H4 (cell line): ENCODE data around the gene NTSR1. TPM values are rescaled to one million over a fixed set of nuclear protein-coding genes. Genes with fewer than 3 reads are reported as not detected.

Experiments
- DNase-seq: peaks from one replicate; pipeline ENCODE4 v3.0.0-alpha.2; 2015; ENCODE audit warnings: low spot score
- total RNA-seq: library from RNA; depleted of rRNA; stranded (reverse); fragments of >200 nt; shearing (Covaris generic); gene quantifications from 2 replicates; pipeline ENCODE4 v1.2.3, GENCODE V29; 2014

The NTSR1 gene
- total RNA-seq, 1 experiment from 2014 or later, result not detected

DNA sequence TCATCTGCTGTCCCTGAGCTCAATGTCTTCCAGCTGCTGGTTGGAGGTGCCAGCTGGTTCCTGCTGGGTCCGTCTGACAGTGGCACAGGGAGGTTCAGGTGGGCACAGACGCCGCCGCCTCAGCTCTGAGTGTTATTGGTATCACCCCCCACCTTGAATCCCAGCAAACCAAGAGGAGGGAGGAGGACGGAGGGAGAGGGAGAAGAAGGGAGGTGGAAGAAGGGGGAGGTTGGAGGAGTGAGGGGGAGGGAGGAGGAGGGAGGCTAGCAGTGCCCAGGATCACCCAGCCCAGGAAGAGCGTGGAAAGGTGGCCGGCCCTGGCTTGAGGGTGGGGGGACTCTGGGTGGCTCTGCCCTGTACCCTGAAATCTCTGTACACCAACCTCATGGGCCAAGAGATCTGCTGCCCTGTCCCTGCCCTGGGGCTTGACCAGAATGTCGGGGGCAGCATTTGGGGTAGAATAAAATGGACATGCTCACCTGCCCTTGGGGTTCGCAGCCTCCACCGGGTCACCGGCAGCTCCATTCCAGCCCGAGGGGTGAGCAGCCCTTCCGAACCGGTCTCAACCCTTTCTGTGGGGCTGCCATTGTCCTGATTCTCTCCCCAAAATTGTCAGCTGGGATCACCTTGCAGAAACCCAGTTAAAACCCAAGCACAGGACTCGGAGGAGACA is 17.1 kb downstream of the NTSR1 start:
- DNase-seq, result no peak

GRCh38 chr20:62726276-62726675 is 17.6 kb downstream of the NTSR1 start:
- DNase-seq, result no peak

DNA sequence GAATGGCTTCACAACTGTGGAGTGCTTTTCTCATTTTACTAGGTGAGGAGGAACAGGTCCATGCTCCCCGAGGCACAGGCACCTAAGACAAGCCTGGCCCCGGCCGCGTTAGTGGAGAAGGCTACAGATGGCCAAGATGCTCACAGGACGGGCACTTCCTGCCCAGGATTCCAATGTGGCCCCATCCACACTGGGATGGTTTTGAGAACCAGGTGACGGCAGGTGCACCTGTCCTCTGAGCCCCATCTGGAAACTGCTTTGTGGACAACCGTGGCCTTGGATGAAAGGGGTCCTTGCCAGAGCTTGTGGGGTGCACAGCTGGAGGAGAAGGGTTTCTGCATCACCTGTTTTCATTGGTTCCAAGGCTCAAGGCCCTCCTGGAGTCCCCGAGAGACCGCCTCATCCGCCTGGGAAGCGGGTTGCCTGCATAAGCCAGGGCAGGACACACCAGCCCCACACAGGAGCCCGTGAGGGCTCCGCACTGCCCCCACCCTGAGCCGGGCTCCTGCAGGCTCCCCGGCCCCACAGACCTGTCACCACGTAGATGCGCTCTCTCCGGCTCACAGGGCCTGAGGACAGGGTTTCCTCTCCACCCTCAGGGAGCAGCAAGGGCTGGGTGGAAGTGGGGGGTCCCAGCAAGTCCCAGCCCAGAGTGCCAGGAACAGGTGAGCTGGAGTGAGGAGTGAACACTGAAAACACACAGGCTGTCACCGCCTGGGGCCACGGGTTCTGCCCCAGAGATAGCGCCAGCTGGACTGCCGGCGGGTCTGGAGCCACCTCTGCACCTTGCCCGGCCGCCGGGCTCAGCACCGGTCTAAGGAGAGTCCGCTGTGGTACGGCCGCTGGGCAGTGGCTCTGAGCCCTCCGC is 18.3 kb downstream of the NTSR1 start:
- no peak for DNase-seq

DNA sequence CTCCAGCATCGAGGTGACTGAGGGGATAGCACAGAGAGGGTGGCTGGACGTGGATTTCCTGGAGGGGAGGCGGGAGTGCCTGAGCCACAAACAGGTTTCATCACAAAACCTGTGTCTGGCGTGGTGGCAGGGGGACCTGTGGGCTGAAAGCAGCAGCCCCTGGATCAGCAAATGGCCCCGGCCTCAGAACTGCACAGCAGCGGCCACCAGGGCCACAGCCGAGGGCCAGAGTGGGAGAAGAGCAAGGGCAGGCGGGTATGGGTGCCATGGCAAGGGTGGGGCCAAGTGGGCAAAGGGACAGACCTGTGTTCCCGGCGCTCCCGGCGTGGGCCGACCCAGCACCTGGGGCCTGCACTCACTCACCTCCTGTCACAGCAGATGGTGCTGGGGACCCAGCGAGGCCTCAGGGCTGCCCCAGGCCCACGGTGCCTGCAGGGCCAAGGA is 19.0 kb downstream of the NTSR1 start:
- no peak for DNase-seq

- DNase-seq, result no peak
Measured at GRCh38 chr20:62728028-62728780, 19.6 kb downstream of the NTSR1 start.

- DNase-seq, result no peak
Measured at GRCh38 chr20:62728781-62729300, 20.2 kb downstream of the NTSR1 start.

- no peak for DNase-seq
Measured at GRCh38 chr20:62730481-62730880, 21.8 kb downstream of the NTSR1 start.

DNA sequence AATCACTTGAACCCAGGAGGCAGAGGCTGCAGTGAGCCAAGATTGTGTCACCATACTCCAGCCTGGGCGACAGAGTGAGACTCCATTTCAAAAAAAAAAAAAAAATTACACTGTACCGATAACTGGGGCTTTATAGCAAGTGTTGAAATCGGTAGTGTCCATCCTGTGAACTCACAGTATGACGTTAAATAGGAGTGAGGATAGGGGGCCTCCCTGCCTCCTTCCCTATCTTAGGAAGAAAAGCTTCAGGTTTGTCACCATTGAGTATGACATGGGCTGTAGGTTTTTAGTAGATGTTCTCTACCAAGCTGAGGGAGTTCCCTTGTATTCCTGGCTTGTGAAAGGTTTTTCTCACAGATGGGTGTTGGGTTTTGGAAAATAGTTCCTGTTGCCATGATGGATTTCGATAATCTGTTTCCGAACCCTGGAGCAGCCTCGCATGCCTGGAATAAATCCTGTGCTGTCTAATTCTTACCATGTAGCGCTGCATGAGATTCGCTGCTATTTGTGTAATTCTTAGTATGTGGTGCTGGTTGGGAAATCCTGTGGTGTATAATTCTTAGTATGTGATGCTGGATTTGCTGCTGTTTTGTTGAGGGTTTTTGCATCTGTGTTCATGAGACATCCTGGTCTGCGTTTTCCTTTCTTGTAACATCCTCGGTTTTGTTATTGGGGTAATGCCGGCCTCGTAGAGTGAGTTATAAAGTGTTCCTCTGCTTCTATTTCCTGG is 23.6 kb downstream of the NTSR1 start:
- DNase-seq, result no peak

DNA sequence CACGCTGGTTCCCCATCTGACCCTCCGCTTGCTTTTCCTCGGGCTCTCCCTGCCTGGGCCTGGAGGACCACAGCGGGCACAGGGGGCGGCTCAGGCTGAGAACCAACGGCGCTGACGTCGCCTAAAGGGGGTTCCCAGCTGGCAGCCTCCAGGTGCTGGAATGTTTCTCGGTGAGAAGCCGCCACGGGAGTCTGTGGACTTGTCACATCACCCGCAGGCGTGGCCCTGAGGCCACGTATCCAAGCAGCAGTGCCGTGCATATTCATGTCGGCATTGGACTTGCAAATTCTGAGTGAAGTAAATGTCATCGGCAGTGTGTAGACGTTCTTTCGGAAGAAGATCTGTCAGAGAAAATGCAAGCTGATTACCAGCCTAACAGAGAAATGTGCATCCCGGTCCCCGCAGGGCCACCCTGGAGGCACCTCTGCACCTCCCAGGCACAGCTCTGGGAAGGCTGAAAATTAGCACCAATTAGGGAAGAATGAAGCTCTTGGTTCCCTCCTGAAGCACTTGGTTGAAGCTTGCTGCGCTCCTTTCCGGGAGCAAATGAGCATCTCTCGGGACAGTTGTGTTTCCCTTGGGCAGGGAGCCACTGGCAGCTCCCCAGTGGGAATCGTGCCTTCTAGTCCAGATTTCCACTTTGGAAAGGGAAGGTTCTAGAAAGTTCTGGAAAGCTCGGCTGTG is 24.3 kb downstream of the NTSR1 start:
- DNase-seq, result no peak

DNA sequence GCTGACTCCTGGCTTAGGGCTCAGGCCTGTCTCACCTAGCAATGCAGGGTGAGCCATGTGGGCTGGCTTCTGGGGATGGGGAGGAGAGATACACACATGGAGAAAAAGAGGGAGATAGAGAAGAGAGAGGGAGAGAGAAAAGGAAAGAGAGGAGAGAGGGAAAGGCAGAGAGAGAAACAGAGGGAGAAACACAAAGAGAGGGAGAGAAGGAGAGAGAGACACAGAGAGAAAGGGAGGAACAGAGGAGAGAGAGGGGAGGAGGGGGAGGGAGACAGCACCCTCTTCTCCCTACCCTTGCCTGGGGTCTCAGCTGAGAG is 24.8 kb downstream of the NTSR1 start:
- DNase-seq, result no peak

- DNase-seq, result no peak
Measured at GRCh38 chr20:62733891-62734290, 25.3 kb downstream of the NTSR1 start.

GRCh38 chr20:62734326-62734725 is 25.7 kb downstream of the NTSR1 start:
- DNase-seq, result no peak

DNA sequence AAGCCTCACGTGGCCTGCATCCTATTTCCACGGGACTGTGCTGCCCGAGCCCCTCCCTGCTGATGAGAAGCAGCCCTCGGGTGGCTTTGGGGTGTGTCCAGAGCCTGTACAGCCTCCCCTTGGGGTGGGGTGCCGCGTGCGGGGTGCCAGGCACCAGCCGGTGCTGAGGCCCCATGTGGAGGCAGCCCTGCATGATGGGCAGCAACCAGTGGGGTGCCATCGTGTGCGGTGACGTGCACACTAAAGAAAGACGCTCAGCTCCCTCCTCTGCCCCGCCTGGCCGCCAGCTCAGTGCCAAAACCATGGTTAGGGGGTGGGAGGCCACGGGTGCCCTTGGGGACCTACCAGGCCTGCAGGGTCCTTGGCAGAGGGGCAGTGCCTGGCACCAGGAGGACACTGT is 26.2 kb downstream of the NTSR1 start:
- DNase-seq, result no peak

DNA sequence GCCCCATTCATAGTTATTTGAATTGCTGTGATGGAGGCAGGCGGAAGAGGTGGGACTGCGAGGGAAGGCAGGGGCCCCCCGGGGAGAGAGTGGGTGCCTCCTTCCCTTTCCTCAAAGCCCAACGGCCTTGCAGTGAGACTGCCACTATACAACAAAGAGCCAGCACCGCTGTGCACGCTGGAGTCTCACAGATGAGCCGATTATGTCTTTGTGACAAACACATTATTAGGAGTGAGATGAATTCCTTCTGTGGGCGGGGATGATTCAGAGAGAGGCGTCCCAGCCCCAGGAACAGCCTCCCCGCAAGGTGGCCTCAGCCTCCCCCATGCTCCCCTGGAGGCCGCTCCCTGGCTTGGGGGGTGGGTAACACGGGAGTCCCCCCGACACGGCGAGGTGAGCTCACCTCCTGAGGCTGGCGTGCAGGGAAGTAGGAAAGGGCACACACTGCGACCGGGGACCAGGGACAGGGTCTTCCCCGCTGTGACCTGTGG is 26.7 kb downstream of the NTSR1 start:
- DNase-seq, result no peak

DNA sequence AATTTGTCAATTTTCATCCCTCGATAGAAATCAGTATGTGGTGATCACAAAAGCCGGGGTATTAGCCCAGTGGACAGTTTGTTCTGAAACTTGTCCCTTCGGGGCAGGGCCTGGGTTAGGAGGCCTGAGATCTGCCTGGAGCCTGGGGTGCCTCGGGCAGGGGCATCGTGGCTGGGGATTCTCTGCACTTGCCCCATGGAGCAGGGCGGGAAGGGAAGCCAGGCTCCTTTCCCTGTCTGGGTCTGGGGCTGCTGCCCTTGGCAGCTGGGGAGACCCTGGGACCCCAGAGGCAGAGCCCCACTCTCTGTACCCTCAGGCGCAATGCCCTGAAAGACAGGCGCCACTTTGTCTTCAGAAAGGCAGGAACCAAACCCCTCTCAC is 27.4 kb downstream of the NTSR1 start:
- DNase-seq, result no peak

GRCh38 chr20:62736407-62737071 is 27.9 kb downstream of the NTSR1 start:
- DNase-seq, result no peak

GRCh38 chr20:62737271-62737811 is 28.7 kb downstream of the NTSR1 start:
- DNase-seq, result no peak

DNA sequence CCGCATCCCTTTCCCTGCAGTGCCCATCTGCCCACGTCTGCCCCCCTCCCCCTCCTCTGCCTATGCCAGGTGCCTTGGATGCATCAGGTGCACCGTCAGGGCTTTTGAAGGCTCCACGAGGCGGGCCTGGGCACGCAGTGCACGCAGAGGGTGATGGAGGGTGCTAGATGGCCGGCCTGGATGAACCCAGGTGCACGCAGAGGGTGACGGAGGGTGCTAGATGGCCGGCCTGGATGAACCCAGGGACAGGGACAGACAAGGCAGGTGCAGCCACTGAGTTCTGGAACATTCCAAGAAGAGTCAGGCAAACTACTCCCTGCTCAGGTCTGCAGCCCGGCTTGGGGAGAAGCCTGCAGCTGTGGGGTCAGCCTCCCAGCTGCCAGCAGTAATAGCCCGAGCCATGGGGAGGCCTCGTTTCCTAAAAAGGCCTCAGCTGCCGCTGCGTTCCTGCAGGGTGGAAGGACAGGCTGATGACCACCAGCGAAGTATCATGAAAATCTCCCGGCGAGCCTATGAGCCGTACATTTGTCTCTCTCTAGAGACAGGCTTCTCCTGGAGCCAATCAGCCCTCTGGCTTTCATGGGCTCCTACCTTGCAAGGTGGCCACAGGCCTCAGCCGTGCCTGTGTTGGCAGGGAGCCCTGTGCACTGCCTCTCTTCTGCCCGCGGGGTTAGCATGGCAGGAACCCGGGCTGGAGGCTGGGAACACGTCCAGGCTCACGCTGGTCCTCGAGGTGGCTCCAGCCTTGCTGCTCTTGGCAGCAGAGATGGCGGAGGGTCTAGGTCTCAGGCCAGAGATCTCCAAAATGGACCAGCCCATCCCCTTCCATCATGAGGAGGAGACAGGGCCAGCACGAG is 29.6 kb downstream of the NTSR1 start:
- no peak for DNase-seq

GRCh38 chr20:62739067-62739466 is 30.4 kb downstream of the NTSR1 start:
- DNase-seq, result no peak
